ENCODE data around the gene CBLN1.

The CBLN1 gene

GRCh38 chr16:49276646-49277385 lies 4.8 kb downstream of the CBLN1 start:
- no peak overlapping the region for H3K4me3 Mint-ChIP-seq
- H3K27me3 Mint-ChIP-seq (ENCODE audit: low read depth): peaks cover 98% of the 10 kb centered on the region
- H3K4me1 Mint-ChIP-seq: no peaks in the 10 kb centered on the region
- TF ChIP-seq CTCF (IDR thresholded peaks at IDR 0.05; ENCODE audit: unreplicated experiment in 3 of 3): no peak
- no peak overlapping the region for H3K27ac Mint-ChIP-seq
- H3K9me3 Mint-ChIP-seq: no peaks in the 10 kb centered on the region
- H3K36me3 Mint-ChIP-seq (ENCODE audit: low read depth): no peaks in the 10 kb centered on the region

- no peak overlapping the region for H3K27ac Mint-ChIP-seq
- peaks cover 98% of the 10 kb centered on the region for H3K27me3 Mint-ChIP-seq (ENCODE audit: low read depth)
- H3K4me1 Mint-ChIP-seq: no peaks in the 10 kb centered on the region
- no peaks in the 10 kb centered on the region for H3K36me3 Mint-ChIP-seq (ENCODE audit: low read depth)
- no peak for TF ChIP-seq CTCF (IDR thresholded peaks at IDR 0.05; ENCODE audit: unreplicated experiment in 3 of 3)
- H3K4me3 Mint-ChIP-seq: no peak overlapping the region
- H3K9me3 Mint-ChIP-seq: no peaks in the 10 kb centered on the region
Observed at GRCh38 chr16:49275870-49276269, 5.8 kb downstream of the CBLN1 start.

- H3K36me3 Mint-ChIP-seq (ENCODE audit: low read depth): no peaks in the 10 kb centered on the region
- H3K4me1 Mint-ChIP-seq: no peaks in the 10 kb centered on the region
- H3K9me3 Mint-ChIP-seq: no peaks in the 10 kb centered on the region
- H3K27me3 Mint-ChIP-seq (ENCODE audit: low read depth): peaks cover 96% of the 10 kb centered on the region
- TF ChIP-seq CTCF (IDR thresholded peaks at IDR 0.05; ENCODE audit: unreplicated experiment in 3 of 3): no peak
- H3K4me3 Mint-ChIP-seq: no peak overlapping the region
- H3K27ac Mint-ChIP-seq: no peak overlapping the region
Observed at GRCh38 chr16:49275050-49275730, 6.4 kb downstream of the CBLN1 start.

GRCh38 chr16:49274591-49274990 lies 7.0 kb downstream of the CBLN1 start:
- Mint-ChIP-seq H3K4me3 (no peak overlapping the region), H3K9me3 (no peaks in the 10 kb centered on the region), H3K36me3 (ENCODE audit: low read depth) (no peaks in the 10 kb centered on the region), H3K4me1 (no peaks in the 10 kb centered on the region), H3K27me3 (ENCODE audit: low read depth) (peaks cover 96% of the 10 kb centered on the region), H3K27ac (no peak overlapping the region)
- TF ChIP-seq CTCF (IDR thresholded peaks at IDR 0.05; ENCODE audit: unreplicated experiment in 3 of 3): no peak

- no peaks in the 10 kb centered on the region for H3K4me1 Mint-ChIP-seq
- TF ChIP-seq CTCF (IDR thresholded peaks at IDR 0.05; ENCODE audit: unreplicated experiment in 3 of 3): no peak
- H3K27me3 Mint-ChIP-seq (ENCODE audit: low read depth): peaks cover 92% of the 10 kb centered on the region
- no peaks in the 10 kb centered on the region for H3K9me3 Mint-ChIP-seq
- no peak overlapping the region for H3K27ac Mint-ChIP-seq
- no peak overlapping the region for H3K4me3 Mint-ChIP-seq
- H3K36me3 Mint-ChIP-seq (ENCODE audit: low read depth): no peaks in the 10 kb centered on the region
Observed at GRCh38 chr16:49273771-49274170, 7.9 kb downstream of the CBLN1 start.

GRCh38 chr16:49271363-49271762 lies 10.3 kb downstream of the CBLN1 start:
- no peaks in the 10 kb centered on the region for H3K4me1 Mint-ChIP-seq
- no peak overlapping the region for H3K4me3 Mint-ChIP-seq
- no peak overlapping the region for H3K27ac Mint-ChIP-seq
- H3K27me3 Mint-ChIP-seq (ENCODE audit: low read depth): peaks cover 88% of the 10 kb centered on the region
- TF ChIP-seq CTCF (IDR thresholded peaks at IDR 0.05; ENCODE audit: unreplicated experiment in 3 of 3): no peak
- H3K36me3 Mint-ChIP-seq (ENCODE audit: low read depth): no peaks in the 10 kb centered on the region
- no peaks in the 10 kb centered on the region for H3K9me3 Mint-ChIP-seq

Data from nephron (organoid).